HG02885 (cell line): ENCODE results near the gene DSCAML1.
A peak's percentile ranks its signal among the peaks of the same experiment; 100 is the strongest.
"Not testable (repeated sequence)": the region's sequence is repeated elsewhere in the genome, so short reads cannot be mapped to it uniquely, and the experiment has no call there.

Source experiments
- ATAC-seq: cut with Tn5 transposase; IDR thresholded peaks from one replicate; pipeline ENCODE4 v1.9.1; 2021; ENCODE audit warnings: mild to moderate bottlenecking; ENCODE audit not compliant: unreplicated experiment, poor library complexity

Gene DSCAML1

DNA sequence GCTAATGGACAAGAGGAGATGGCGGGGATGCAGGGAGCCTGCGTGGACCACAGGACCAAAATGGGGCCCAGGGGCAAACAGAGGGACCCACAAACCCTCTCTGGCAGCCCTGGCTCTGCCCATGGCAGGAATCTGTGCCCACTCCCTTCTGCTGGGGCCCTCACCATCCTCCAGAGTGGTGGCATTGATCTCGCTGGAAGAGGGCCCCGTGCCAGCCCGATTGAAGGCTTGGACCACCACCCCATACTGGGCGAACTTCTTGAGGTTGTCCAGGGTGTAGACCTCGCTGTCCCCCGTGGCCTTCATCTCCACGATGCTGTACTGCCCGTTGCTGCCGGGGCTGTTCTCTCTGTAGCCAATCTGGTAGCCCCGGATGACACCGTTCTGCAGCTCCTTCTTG is 332.2 kb downstream of the DSCAML1 start:
- no peak for ATAC-seq

- no peak for ATAC-seq
These were observed 334.2 kb downstream of the DSCAML1 start for GRCh38 chr11:117462864-117463247.

GRCh38 chr11:117462183-117462863 is 334.7 kb downstream of the DSCAML1 start:
- ATAC-seq = no peak

DNA sequence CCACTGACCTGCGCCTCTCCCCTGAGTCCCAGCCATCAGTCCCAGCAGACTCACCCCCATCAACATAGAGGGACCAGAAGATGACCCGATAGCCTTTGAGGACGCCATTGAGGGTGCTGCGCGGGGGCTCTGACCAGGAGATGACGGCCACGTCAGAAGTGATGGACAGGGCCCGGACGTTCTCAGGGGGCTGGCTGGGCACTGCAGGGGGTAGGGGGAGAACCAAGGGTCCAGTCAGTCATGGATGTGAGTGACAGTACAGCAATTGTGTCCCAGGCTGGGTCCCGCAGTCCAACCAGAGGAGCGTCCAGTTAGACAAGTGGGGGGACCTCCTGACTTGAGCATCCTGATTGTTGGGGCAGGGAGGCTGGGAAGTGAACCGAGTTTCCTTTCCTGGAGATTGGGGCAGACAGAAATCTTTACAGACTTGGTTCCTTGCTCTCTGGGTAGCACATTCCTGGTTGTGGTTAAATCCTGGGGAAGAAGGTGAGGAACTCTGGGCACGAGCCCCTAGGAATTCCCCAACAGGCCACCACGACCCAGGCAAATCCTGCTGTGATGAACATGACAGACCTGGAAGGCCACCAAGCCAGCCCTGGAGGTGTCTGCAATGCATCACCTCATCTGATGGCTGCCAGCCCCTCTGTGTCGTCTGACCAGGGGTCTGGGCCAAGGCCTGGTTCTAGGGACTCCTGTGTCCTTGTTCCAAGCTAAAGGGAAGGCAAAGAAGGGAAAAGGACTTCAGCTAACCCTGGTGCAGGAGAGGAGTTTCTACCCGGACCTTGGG is 335.4 kb downstream of the DSCAML1 start:
- no peak for ATAC-seq

DNA sequence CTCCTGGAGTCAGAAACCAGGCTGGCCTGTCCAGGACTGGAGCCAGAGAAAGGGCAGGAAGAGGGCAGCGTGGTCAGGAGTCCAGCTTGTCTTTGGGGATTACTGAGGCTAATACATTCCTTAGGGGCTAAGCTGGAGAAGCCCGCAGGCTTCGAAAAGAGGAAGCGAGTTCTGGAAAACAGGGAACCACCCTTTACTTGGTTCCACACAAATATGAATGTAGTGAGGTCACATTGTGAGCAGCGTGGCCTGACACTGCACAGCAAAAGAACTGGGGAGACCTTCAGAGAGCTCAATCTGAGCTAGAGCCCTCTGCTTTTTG is 337.1 kb downstream of the DSCAML1 start:
- no peak for ATAC-seq

DNA sequence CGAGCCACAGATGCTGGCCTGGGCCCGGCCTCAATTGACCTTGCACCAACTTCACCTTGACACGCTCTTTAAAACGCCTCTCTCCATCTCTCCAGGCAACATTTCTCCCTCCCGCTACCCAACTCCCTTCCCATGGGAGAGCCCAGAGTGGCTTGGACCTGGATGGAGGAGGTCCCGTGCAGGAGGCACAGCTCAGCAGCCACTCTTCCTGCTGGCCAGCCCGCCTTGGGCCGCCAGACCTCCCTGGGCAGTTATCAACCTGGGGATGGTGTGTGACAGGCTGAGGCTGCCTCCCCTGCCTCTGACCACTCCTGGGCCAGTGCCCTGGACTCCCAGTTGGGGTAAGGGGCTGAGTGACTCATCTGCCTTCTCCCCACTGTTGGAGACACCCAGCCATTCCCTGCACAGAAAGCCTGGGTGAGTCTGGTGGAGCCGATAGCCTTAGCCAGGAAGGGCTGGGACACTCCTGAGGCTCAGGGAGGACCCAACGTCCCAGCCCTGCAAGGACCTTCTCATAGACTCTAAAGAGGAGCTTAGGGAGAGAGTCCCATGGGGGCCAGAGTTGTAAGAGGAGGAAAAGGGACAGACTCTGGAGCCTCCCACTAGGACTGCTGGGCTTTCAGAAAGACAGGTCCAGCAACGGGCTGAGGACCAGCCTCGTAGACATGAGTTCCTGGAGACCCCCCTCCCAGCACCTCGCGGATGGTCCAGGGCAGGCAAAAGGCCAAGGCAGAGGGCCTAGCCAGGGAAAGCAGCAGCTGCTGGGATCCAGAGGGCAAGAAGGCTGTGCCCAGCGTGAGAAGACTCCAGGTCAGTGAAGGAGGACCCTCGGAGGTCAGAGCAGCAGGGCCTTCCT is 337.7 kb downstream of the DSCAML1 start:
- ATAC-seq = no peak

DNA sequence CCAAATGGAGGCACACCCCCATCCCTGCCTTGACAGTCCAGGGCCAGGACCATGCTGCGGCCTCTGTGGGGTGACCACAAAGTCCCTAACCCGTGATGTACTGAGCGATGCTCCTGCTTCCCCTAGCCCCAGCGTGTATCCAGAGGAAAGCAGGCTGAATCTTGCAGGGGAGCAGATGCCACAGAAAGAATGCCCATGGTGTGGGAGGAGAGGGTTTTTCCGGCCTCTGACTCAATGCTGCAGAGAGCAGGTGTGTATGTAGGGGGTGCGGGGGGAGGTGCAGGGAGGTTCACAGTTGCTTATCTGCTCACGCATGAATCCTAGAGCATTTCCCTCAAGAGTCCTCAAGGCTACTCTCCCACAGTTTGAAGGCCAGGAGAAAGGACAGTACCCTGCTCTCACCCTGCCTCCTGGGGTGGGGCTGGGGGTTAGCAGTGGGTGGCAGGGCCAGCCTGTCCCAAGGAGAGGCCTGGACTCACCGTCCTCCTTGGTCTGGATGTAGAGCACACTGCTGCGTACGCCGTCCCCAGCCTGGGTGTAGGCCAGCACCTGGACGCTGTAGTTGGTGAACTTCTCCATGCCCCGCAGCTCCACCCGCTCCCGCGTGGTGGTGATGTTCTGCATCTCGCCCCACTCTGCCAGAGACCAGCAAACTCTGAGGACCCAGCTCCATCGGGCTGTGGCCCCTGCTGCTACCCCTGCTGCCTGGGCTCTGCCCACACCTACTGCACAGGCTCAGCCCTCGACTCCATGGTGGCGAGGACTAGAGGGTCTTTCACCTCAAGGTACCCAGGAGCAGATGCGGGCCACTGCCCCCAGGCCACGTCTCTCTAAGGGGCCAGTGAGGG is 338.5 kb downstream of the DSCAML1 start:
- no peak for ATAC-seq

DNA sequence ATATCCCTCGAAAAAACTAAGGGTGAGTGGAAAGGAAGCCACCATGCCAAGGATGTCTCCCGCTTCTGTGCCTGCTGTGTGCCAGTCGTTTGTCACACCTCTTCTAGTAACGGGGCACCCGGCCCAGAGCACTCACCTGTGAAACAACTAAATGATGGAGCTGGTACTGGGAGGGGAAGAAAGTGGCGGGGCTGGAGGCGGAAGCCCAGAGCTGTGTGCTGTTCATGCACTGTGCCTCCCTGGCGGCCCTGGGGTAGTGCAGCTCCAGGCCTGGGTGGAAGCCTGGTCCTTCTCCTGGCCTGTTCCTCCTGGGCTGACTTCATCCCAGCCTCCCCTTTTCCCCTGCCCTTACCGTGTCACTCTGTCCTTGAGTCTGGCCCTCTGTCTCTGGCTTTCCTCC is 339.2 kb downstream of the DSCAML1 start:
- no peak for ATAC-seq

DNA sequence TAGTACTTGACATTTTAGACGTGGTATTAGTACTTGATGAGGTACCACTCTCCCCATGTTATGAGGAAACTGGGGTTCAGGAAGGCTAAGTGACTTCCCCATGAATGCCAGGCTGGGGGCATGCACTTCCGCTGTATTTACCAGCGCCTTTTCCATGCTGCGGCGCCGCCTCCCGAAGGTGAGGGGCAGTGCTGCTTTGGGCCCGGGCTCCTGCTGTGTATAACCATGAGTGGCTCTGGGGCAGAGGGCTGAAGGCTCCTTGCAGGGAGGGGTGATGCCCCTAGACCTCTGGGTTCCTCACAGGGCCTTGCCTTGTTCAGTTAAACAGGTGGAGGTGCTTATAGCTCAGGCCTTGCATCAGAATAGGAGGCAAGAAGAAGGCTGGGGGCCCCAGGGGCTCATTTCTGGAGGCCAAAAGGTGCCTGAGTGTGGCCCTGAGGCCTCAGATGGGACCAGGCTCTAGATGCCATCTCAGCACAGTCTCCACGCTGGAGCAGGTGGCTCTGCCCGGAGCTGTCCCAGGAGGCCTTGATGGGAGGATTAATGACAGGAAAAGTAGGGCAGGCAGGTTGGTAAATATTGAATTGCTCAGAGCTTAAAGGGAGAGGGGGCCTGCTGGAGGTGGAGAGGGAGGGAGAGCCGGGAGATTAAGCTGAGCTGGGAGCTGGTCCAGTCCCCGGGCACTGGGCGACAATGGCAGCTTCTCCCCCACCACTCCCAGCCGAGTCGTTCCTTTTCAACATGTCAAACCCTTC is 339.8 kb downstream of the DSCAML1 start:
- ATAC-seq = no peak

- ATAC-seq = not testable (repeated sequence)
These were observed 340.3 kb downstream of the DSCAML1 start for GRCh38 chr11:117456721-117457029.

GRCh38 chr11:117456027-117456720 is 340.8 kb downstream of the DSCAML1 start:
- peak; percentile 83 for ATAC-seq

GRCh38 chr11:117454564-117454917 is 342.5 kb downstream of the DSCAML1 start:
- no peak for ATAC-seq

- no peak for ATAC-seq
These were observed 343.0 kb downstream of the DSCAML1 start for GRCh38 chr11:117453886-117454563.

DNA sequence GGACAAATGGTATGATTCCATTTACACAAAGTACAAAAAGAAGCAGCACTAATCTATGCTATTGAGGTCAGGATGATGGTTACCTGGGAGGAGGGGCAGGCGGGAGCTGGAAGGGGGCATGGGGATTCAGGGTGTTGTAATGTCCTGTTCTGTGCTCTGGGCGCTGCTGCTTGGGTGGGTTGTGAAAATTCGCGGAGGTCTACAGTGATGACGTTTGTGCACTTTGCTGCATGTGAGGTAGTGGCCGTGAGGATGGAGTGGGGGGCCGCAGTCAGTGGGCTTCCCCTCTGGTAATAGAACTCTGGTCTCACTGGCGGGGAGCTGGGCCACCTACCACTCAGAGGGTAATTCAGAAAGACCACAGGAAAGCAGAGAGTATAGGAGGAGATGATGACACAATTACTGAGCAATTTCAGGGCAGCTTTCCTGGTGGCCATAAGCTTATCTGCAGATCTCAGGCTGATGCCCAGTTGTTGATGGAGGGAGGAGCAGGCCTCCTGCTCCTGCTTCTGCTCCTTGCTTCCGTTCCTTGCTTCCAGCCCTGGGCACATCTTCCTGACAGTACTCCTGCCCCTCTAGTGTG is 347.8 kb downstream of the DSCAML1 start:
- ATAC-seq = no peak

DNA sequence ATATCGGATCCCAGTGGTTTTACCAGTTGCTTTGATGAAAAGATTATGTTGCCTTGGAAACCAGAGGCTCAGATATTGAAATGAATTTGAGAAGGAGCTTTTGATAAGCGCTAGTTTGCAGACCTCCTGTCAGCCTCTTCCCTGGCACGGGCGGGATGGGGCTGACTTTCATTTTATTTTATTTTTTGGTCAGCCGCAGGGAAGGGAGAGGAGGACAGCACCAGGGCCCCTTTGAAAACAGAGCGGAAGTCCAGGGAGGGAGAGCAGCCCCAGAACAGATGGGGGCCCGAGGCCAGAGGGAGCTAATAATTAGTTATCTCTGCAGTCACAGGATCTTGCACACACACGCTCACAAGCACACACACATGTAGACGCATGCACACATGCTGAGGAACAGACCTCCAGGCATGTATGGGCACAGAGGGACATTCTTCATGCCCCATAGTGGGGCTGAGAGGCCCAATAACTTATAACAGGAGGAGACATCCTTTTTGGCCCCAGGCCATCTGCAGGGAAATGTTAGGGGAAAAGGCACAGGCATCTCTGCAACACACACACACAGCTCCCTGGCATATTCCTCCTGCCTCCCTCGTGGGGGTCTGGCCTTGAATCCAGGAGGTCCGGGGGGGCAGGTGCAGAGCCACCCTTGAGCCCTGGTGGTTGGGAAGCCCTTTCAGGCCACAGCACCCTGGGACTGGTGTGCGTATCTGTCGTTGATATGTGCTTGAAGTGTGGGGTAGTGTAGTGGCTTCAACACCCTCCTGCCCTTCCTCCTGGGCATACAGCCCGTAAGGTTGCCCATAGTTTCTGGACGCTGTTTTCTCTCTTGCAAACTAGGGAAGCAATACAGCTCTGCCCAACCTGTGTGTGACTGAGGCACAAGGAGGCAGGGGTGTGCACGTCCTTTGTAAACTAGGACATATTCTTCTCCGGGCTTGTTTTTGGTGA is 352.0 kb downstream of the DSCAML1 start:
- no peak for ATAC-seq

DNA sequence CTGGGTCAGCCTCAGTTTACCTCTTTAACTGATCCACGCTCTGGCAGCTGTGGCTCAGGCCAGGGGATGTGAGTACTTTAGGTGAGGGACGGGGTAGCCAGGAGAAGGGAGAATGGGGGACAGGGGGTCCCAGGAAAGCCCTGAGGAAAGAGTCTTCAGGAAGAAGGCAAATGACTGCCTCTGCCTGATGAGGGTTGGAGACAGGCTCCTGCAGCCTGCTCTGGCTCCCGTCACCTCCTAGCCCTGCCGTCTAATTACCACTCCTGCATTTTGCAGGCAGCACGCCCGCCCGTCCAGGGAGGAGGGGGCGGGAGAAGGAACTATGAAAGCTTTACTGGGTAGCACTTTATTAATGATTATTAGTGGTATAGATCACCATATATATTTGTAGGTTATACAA is 352.8 kb downstream of the DSCAML1 start:
- no peak for ATAC-seq
